Caco-2 (cell line): ENCODE data around the gene PNMA6A. TPM values are rescaled to one million over a fixed set of nuclear protein-coding genes. Genes with fewer than 3 reads are reported as not detected.
"Not testable (repeated sequence)": the region's sequence is repeated elsewhere in the genome, so short reads cannot be mapped to it uniquely, and the experiment has no call there.

ENCODE experiments used
- BruUV-seq: library from RNA; stranded (reverse); fragments of 400-500 nt; replicated peaks from 2 replicates; lab custom pipeline; 2021; lab: Mats Ljungman, UMichigan
- CTCF ChIA-PET: fragments of 300-600 bp; sonication (Branson Sonifier 250); formaldehyde crosslinking; loops from one replicate; lab custom pipeline; 2022; ENCODE audit warnings: antibody characterized with exemption; lab: Charles Lee
- POLR2A ChIA-PET: fragments of 300-600 bp; sonication (Branson Sonifier 250); formaldehyde crosslinking; loops from one replicate; lab custom pipeline; 2022; ENCODE audit warnings: antibody characterized with exemption; lab: Charles Lee
- DNase-seq, 2 experiments: peaks; one replicate each; pipeline versions ENCODE4 v3.0.0 to v3.0.0-alpha.2; 2020 to 2022
- H3K27me3 ChIP-seq: replicated peaks from 2 replicates; pipeline ENCODE4 v1.6.0; 2011; ENCODE audit warnings: low read length; ENCODE audit not compliant: control insufficient read depth, insufficient read depth
- H3K36me3 ChIP-seq: 2 replicates; pipeline ENCODE4 v1.5.1; 2011; ENCODE audit warnings: low read length; ENCODE audit not compliant: control insufficient read depth, insufficient read depth
- H3K4me1 ChIP-seq: fragments of 250-450 bp; sonication (Bioruptor Pico); 2 replicates; pipeline ENCODE4 v1.5.1; 2020; ENCODE audit warnings: mild to moderate bottlenecking
- H3K4me3 ChIP-seq: 2 replicates; pipeline ENCODE4 v1.5.1; 2011; ENCODE audit warnings: low read depth, mild to moderate bottlenecking, control low read depth, low read length
- H3K9me3 ChIP-seq: fragments of 250-450 bp; sonication (Bioruptor Pico); 2 replicates; pipeline ENCODE4 v1.5.1; 2020; ENCODE audit warnings: mild to moderate bottlenecking, moderate library complexity
- H3K27ac Mint-ChIP-seq: one replicate; pipeline ENCODE4 v1.8.0; 2022; ENCODE audit warnings: mixed read lengths; ENCODE audit not compliant: unreplicated experiment
- H3K27me3 Mint-ChIP-seq: one replicate; pipeline ENCODE4 v1.8.0; 2022; ENCODE audit warnings: mixed read lengths; ENCODE audit not compliant: insufficient read depth, unreplicated experiment
- H3K36me3 Mint-ChIP-seq: one replicate; pipeline ENCODE4 v1.8.0; 2022; ENCODE audit warnings: mild to moderate bottlenecking, mixed read lengths; ENCODE audit not compliant: insufficient read depth, unreplicated experiment
- H3K4me1 Mint-ChIP-seq: one replicate; pipeline ENCODE4 v1.8.0; 2022; ENCODE audit warnings: low read depth, mixed read lengths; ENCODE audit not compliant: unreplicated experiment
- H3K4me3 Mint-ChIP-seq: one replicate; pipeline ENCODE4 v1.8.0; 2022; ENCODE audit warnings: mild to moderate bottlenecking, moderate library complexity, mixed read lengths; ENCODE audit not compliant: unreplicated experiment
- H3K9me3 Mint-ChIP-seq: one replicate; pipeline ENCODE4 v1.8.0; 2022; ENCODE audit warnings: mixed read lengths; ENCODE audit not compliant: unreplicated experiment
- intact Hi-C: fragments of 100-400 bp; cut with micrococcal nuclease; formaldehyde crosslinking; loops from one replicate; pipeline ENCODE4 v1.10.0; 2022; ENCODE audit not compliant: unreplicated experiment
- total RNA-seq: library from RNA; stranded (reverse); gene quantifications from 2 replicates; pipeline ENCODE4 v1.2.3, GENCODE V29; 2022
- TF ChIP-seq, protein P1 (sequence below), 2 experiments: fragments of 200-600 bp in 1 of 2; IDR thresholded peaks; 1 replicate in 1 of 2; 2 replicates in 1 of 2; pipeline versions ENCODE4 v1.5.1 to v1.8.0; 2011 to 2022; ENCODE audit warnings: antibody characterized with exemption in 1 of 2, control low read depth in 1 of 2, inconsistent platforms in 1 of 2, low read depth in 1 of 2, low read length in 1 of 2, mild to moderate bottlenecking in 1 of 2, moderate library complexity in 1 of 2; ENCODE audit not compliant: insufficient read depth in 1 of 2, severe bottlenecking in 1 of 2, unreplicated experiment in 1 of 2

PNMA6A gene
- total RNA-seq, 1 experiment from 2014 or later = not detected

DNA sequence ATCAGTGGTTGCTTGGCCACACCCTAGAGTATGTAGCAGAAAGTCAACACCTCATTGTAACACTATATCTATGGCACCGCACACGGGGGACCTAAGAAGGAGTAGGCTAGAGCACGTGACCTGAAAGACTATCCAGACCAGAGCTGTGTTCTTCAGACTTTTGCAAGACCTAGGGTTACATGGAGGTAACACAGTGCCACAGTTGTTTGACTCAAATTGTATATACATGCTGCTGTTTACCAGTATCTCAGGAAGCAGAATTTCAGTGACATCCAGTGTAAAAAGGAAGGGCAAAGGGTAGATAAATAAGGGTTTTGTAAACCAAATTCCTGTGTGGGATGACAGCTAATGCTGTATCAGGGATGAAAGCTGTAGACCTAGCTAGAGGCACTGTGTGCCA, 30.2 kb downstream of the PNMA6A start:
- no peaks in the 10 kb centered on the region for H3K36me3 ChIP-seq
- Mint-ChIP-seq H3K4me3 (peak overlapping the region; percentile 25), H3K9me3 (peaks cover 23% of the 10 kb centered on the region), H3K36me3 (peaks cover 5% of the 10 kb centered on the region), H3K27me3 (no peaks in the 10 kb centered on the region), H3K27ac (peak overlapping the region; percentile 72), H3K4me1 (peaks cover 7% of the 10 kb centered on the region)
- ChIA-PET POLR2A (no interaction called here), CTCF (no interaction called here)
- H3K27me3 ChIP-seq = no peaks in the 10 kb centered on the region
- H3K4me3 ChIP-seq = no peak overlapping the region
- DNase-seq = no peak
- intact Hi-C loops = no loop called here
- H3K9me3 ChIP-seq = no peaks in the 10 kb centered on the region
- TF ChIP-seq, protein P1, sequence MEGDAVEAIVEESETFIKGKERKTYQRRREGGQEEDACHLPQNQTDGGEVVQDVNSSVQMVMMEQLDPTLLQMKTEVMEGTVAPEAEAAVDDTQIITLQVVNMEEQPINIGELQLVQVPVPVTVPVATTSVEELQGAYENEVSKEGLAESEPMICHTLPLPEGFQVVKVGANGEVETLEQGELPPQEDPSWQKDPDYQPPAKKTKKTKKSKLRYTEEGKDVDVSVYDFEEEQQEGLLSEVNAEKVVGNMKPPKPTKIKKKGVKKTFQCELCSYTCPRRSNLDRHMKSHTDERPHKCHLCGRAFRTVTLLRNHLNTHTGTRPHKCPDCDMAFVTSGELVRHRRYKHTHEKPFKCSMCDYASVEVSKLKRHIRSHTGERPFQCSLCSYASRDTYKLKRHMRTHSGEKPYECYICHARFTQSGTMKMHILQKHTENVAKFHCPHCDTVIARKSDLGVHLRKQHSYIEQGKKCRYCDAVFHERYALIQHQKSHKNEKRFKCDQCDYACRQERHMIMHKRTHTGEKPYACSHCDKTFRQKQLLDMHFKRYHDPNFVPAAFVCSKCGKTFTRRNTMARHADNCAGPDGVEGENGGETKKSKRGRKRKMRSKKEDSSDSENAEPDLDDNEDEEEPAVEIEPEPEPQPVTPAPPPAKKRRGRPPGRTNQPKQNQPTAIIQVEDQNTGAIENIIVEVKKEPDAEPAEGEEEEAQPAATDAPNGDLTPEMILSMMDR (IDR thresholded peaks at IDR 0.05; ENCODE audit: insufficient read depth in 1 of 2, low read depth in 1 of 2, low read length in 1 of 2, severe bottlenecking in 1 of 2, unreplicated experiment in 1 of 2) = no peak
- BruUV-seq = no TSS peak
- peaks cover 4% of the 10 kb centered on the region; the same call in 1 of the 2 replicates for H3K4me1 ChIP-seq

DNA sequence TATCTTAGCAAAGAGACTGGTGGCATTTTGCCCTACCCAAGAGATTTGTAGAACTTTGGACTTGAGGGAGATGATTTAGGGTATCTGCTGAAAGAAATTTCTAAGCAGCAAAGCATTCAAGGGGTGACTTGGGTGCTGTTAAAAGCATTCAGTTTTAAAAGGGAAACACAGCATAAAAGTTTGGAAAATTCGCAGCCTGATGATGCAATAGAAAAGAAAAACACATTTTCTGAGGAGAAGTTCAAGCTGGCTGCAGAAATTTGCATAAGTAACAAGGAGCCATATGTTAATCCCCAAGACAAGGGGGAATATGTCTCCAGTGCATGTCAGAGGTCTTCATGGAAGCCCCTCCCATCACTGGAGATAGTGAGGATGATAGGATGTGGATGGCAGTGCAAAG, 32.7 kb downstream of the PNMA6A start:
- BruUV-seq = not testable (repeated sequence)

DNA sequence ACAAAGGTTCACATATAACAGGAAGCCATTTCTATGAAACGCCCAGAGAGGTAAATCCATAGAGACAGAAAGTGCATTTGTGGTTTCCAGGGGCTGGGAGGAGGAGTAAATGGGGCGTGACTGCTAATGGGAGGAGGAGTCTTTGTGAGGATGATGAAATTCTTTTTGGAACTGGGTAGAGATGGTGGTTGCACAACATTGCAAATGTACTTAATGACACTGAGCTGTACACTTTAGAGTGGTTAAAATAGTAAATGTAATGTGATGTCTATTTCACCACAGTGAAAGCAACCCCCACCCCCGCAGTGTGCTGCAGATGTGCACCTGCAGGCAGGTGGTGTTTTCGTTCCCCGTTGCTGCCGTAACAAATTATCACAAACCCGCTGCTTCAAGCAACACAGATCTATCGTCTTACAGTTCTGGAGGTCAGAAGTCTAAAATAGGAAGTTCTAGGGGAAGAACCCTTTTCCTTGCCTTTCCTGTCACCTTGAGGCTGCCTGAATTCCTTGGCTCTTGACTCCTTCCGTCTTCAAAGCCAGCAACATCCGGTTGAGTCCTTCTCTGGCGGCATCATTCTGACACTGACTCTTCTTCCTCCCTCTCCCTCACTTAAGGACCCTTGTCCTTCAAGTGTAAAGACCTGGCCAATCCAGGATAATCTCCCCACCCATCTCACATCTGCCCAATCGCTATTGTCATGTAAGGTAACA, 34.0 kb downstream of the PNMA6A start:
- H3K4me1 Mint-ChIP-seq, H3K27ac Mint-ChIP-seq, H3K36me3 ChIP-seq, H3K27me3 ChIP-seq, DNase-seq, H3K36me3 Mint-ChIP-seq, H3K4me1 ChIP-seq, CTCF ChIA-PET, POLR2A ChIA-PET, BruUV-seq, H3K4me3 Mint-ChIP-seq, H3K27me3 Mint-ChIP-seq, H3K9me3 ChIP-seq, intact Hi-C loops, H3K4me3 ChIP-seq: not testable (repeated sequence)
- peaks cover 23% of the 10 kb centered on the region for H3K9me3 Mint-ChIP-seq

More for the DNA sequence above, 32.7 kb downstream of the PNMA6A start:
- H3K27ac Mint-ChIP-seq, H3K4me3 ChIP-seq, intact Hi-C loops, CTCF ChIA-PET, H3K36me3 ChIP-seq, H3K36me3 Mint-ChIP-seq, H3K4me1 ChIP-seq, H3K4me3 Mint-ChIP-seq, H3K27me3 ChIP-seq, DNase-seq, H3K27me3 Mint-ChIP-seq, H3K4me1 Mint-ChIP-seq, POLR2A ChIA-PET, H3K9me3 ChIP-seq: not testable (repeated sequence)
- H3K9me3 Mint-ChIP-seq = peaks cover 23% of the 10 kb centered on the region

DNA sequence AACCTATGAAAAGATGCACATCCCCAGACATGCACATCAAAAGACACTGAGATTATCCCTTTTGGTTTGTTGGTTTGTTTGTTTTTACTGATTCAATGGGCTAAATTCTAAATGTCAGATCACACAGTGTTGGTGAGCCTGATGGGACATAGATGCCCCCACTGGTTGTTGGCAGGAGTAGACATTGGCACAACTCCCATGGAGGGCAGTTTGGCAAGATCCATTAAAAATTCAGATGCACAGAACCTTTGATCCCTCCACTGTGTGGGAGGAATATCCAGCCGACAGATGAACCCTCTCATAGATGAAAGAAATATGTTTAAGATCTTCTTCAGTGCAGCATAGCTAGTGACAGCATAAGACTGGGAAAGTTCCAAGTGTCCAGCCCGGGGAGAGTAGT, 38.5 kb downstream of the PNMA6A start:
- DNase-seq, H3K36me3 ChIP-seq, H3K9me3 Mint-ChIP-seq, intact Hi-C loops, H3K36me3 Mint-ChIP-seq, H3K27ac Mint-ChIP-seq, POLR2A ChIA-PET, H3K27me3 Mint-ChIP-seq, H3K4me1 ChIP-seq, H3K4me3 Mint-ChIP-seq, BruUV-seq, H3K27me3 ChIP-seq, H3K9me3 ChIP-seq, H3K4me1 Mint-ChIP-seq, CTCF ChIA-PET, H3K4me3 ChIP-seq: not testable (repeated sequence)

DNA sequence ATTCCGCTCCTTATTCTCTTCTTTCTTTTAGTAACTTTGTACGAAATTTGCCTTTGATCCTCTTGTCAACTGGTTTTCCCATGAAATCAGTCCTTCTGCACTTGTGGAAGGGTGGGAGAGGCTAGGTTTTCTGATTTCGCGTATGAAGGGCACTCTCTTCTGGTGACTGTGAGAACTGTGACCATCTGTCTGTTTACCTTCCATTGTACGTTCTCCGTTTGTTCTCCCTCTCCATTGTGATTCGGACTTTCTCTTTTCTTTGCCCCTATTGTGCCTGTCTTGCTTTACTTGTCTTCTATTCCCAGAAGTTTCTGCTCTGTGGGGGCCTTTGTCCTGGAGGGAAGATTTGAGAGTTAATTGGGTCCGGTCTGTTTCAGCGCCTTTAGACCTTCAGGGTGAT, 41.6 kb downstream of the PNMA6A start:
- H3K36me3 Mint-ChIP-seq, H3K27me3 ChIP-seq, H3K4me3 Mint-ChIP-seq, H3K9me3 Mint-ChIP-seq, BruUV-seq, H3K27ac Mint-ChIP-seq, intact Hi-C loops, H3K27me3 Mint-ChIP-seq, H3K36me3 ChIP-seq, H3K9me3 ChIP-seq, H3K4me1 Mint-ChIP-seq, H3K4me3 ChIP-seq, CTCF ChIA-PET, H3K4me1 ChIP-seq, POLR2A ChIA-PET, DNase-seq: not testable (repeated sequence)

DNA sequence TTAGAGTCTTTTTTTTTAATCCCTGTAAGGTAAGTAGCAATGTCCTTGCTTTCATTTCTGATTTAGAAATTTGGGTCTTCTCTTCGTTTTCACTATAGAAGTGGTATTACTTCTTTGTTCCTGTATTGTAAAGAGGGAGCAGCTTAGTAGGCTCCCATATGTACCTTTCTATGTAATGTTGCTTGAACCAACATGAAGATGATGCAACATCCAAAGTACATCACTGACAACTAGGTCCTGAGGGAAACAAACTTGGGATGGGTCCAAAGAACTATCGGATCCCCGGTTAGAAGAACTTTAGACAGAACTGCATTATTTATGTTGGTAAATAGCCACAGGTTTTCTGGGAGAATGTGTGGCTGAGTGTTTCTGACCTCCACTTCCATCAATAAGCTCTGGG, 45.5 kb downstream of the PNMA6A start:
- H3K9me3 Mint-ChIP-seq, intact Hi-C loops, H3K27me3 Mint-ChIP-seq, H3K9me3 ChIP-seq, H3K27ac Mint-ChIP-seq, H3K4me1 Mint-ChIP-seq, H3K4me1 ChIP-seq, DNase-seq, H3K36me3 Mint-ChIP-seq, H3K27me3 ChIP-seq, H3K4me3 ChIP-seq, BruUV-seq, CTCF ChIA-PET, POLR2A ChIA-PET, H3K4me3 Mint-ChIP-seq, H3K36me3 ChIP-seq: not testable (repeated sequence)
